ENCODE results near the gene POMGNT2.

The POMGNT2 gene

DNA sequence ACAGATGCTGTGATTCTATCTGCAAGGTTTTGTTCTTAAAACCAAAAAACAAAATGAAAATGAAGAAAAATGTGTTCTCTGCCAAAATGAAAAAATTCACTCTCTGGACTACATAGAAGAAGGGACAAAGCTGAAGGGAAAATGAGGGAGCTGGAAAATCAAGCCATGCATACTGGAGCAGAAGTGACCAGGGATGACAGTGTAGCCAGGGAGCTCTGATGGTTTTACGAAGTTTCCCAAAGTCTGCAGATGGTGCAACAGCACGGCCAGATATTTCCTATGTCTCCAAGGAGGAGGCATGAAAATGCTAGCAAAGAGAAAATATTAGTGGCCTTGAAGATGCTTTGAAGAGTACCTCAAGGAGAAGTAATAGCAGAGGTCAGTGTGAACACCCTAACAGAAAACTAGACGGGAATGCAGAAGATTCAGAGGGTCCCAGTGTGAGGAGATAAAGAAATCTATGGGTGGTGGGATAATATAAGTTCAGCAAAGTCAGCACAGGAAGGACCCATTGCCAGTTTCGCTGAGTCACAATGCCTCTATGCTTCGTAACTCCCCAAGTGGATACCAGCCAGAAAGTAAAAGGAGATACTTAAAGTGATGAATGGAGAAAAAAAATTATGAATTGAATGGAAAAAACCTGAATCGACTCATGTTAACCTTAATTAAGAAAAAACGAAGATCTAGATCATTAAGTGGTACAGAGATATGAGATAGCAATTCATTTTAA is 39.0 kb upstream of the POMGNT2 start:
- no peak for DNase-seq (ENCODE audit: low spot score)
- CTCF ChIA-PET, result no interaction called here

DNA sequence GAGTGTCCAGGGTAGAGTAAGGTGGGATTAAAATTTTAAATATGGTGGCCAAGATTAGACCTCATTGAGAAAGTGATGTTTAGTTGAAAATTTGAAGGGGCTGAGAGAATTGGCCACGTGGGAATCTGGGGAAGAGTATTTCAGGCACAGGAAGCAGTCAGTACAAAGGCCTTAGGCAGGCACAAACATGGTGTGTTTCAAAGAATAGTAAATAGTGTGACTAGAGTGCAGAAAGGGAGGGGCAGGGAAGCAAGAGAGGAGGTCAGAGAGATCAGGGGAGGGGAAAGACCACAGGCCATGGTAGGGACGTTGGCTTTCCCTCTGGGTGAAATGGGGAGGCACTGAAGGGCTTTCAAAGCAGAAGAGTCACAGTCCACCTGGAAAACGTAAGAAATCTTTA is 36.6 kb upstream of the POMGNT2 start:
- DNase-seq (ENCODE audit: low spot score), result no peak
- POLR2A ChIA-PET (ENCODE audit: low non-redundant PET), result no interaction called here
- TF ChIP-seq, protein P1, sequence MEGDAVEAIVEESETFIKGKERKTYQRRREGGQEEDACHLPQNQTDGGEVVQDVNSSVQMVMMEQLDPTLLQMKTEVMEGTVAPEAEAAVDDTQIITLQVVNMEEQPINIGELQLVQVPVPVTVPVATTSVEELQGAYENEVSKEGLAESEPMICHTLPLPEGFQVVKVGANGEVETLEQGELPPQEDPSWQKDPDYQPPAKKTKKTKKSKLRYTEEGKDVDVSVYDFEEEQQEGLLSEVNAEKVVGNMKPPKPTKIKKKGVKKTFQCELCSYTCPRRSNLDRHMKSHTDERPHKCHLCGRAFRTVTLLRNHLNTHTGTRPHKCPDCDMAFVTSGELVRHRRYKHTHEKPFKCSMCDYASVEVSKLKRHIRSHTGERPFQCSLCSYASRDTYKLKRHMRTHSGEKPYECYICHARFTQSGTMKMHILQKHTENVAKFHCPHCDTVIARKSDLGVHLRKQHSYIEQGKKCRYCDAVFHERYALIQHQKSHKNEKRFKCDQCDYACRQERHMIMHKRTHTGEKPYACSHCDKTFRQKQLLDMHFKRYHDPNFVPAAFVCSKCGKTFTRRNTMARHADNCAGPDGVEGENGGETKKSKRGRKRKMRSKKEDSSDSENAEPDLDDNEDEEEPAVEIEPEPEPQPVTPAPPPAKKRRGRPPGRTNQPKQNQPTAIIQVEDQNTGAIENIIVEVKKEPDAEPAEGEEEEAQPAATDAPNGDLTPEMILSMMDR (conservative IDR thresholded peaks at IDR 0.05; ENCODE audit: low read depth), result no peak
- CTCF ChIA-PET, result no interaction called here
- H3K27ac ChIP-seq, result no peak overlapping the region

More for the DNA sequence above, 39.0 kb upstream of the POMGNT2 start:
- TF ChIP-seq, protein P1 (conservative IDR thresholded peaks at IDR 0.05; ENCODE audit: low read depth), result no peak
- no peak overlapping the region for H3K27ac ChIP-seq
- POLR2A ChIA-PET (ENCODE audit: low non-redundant PET), result no interaction called here

DNA sequence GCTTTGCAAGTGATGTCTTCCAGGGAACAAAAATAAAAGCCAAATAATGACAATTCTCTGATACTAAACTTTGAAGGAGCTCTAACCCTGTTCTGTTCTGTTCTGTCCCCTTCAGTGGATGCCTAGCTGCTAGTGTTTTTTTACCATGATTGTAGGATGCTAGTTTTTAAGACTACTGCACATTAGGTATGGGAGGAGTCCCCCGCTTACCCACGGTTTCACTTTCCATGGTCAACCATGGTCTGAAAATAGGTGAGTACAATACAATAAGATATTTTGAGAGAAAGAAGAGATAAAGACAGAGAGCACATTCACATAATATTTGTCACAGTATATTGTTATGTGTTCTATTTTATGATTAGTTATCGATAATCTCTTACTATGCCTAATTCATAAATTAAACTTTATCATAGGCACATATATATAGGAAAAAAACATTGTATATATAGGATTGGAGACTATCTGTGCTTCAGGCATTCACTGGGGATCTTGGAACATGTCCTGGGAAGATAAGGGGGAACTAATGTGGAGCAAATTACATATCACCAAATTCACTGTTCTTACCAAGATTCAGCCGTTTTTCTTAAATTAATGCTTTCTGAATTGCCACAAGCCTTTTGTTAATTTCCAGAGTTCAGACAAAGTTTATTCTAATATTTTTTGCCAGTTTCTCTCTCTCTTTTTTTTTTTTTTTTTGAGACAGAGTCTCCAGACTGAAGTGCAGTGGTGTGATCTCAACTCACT is 32.8 kb upstream of the POMGNT2 start:
- ChIA-PET CTCF (no interaction called here), POLR2A (ENCODE audit: low non-redundant PET) (no interaction called here)
- TF ChIP-seq, protein P1 (conservative IDR thresholded peaks at IDR 0.05; ENCODE audit: low read depth), result no peak

DNA sequence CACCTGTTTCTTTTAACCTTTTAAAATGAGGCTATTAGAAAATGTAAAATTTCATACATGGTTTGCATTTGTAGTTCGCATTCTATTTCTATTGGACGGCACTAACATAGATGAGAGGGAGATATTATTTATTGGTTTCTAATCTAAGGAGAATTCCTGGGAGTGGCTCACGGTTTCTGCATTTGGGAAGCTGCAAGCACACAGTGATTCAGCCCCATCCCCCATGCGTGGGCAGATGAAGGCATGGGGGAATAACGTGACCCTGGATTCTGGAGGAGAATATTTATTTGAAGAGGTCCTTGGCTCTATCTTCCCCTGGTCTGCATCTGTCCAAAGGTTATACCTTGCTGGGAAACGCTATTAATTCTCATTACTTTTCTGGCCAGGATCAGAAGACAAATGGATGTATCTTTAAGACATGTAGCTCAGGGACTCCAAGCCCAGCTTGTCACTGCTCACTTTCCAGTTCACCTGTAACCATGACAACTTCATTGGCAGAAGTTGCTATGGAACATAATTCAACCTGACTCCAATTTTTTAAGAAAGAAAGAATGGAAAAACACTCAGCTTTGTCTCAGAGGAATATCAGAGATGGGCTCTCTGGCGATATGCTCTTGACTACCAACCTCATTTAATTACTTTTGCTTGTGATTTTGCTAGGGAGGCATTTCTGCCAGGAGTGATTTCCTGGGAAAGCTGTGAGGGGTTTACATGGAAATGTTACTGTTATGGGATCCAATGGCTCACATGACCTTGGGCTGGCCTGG is 27.2 kb upstream of the POMGNT2 start:
- POLR2A ChIA-PET (ENCODE audit: low non-redundant PET), result no interaction called here
- CTCF ChIA-PET, result no interaction called here
- no peak for DNase-seq (ENCODE audit: low spot score)
- TF ChIP-seq, protein P1 (conservative IDR thresholded peaks at IDR 0.05; ENCODE audit: low read depth), result no peak
- H3K27ac ChIP-seq, result no peak overlapping the region

More for the DNA sequence above, 32.8 kb upstream of the POMGNT2 start:
- no peak for DNase-seq (ENCODE audit: low spot score)
- H3K27ac ChIP-seq, result no peak overlapping the region

DNA sequence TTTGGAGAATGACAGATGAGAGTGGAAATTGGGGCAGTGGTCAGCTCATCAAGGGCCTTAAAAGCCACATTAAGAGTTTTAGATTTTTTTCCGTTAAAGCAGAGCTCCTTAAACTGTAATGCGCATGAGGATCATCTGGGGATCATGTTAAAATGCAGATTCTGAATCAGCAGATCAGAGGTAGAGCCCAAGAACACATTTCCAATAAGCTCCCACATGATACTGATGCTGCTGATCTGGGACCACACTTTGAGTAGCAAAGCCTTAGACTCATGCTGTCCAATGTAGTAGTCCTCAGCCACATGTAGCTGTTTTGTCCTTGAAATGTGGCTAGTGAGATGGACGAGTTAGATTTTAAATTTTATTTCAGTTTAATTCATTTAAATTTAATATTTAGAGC is 26.3 kb upstream of the POMGNT2 start:
- ChIA-PET CTCF (interaction anchor here (0.6 kb wide), 1 partner anchor 371 kb away, joined by 3 read pairs; no protein-coding TSS in a partner anchor), POLR2A (ENCODE audit: low non-redundant PET) (no interaction called here)
- H3K27ac ChIP-seq, result no peak overlapping the region
- TF ChIP-seq, protein P1 (conservative IDR thresholded peaks at IDR 0.05; ENCODE audit: low read depth), result no peak
- no peak for DNase-seq (ENCODE audit: low spot score)

DNA sequence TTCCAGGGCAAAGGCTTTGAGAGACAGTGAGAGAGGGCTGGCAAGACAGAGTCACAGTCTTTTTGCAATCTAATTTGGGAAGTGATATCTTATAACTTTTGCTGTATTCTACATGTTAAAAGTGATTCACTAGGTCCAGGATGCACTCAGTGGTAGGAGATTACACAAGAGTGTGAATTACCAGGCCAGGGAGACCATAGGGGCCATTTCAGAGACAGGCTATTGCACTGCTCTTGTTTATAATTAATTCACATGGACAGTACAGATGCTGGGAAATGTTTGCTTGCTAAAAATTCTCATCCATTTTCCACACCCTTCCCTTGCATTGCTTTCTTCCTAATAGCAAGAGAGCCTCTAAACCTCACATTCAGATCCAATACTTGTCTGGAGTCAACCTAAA is 22.6 kb upstream of the POMGNT2 start:
- ChIA-PET CTCF (no interaction called here), POLR2A (ENCODE audit: low non-redundant PET) (no interaction called here)
- TF ChIP-seq, protein P1 (conservative IDR thresholded peaks at IDR 0.05; ENCODE audit: low read depth), result no peak
- no peak for DNase-seq (ENCODE audit: low spot score)
- no peak overlapping the region for H3K27ac ChIP-seq

Data from RWPE1 (cell line).